ENCODE results near the gene KCNMB1.

- no peak for TF ChIP-seq IRF2 (CRISPR knock-in tag; IDR thresholded peaks at IDR 0.05; ENCODE audit: borderline replicate concordance, low read depth)
- no peak for TF ChIP-seq ZNF121 (CRISPR knock-in tag; IDR thresholded peaks at IDR 0.05)
These were observed 6.4 kb downstream of the KCNMB1 start for GRCh38 chr5:170382790-170383189.
